HG03521 (cell line): ENCODE data around the gene ITIH6.
"Not testable (repeated sequence)": the region's sequence is repeated elsewhere in the genome, so short reads cannot be mapped to it uniquely, and the experiment has no call there.

ENCODE experiments used
- ATAC-seq: cut with Tn5 transposase; IDR thresholded peaks from one replicate; pipeline ENCODE4 v1.9.1; 2021; ENCODE audit warnings: mild to moderate bottlenecking, moderate library complexity; ENCODE audit not compliant: unreplicated experiment

The ITIH6 gene

DNA sequence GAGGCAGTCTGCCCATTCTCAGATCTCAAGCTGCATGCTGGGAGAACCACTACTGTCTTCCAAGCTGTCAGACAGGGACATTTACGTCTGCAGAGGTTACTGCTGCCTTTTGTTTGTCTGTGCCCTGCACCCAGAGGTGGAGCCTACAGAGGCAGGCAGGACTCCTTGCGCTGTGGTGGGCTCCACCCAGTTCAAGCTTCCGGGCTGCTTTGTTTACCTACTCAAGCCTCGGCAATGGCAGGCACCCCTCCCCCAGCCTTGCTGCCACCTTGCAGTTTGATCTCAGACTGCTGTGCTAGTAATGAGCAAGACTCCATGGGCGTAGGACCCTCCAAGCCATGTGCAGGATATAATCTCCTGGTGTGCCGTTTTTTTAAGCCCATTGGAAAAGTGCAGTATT is 59.5 kb downstream of the ITIH6 start:
- ATAC-seq: not testable (repeated sequence)

DNA sequence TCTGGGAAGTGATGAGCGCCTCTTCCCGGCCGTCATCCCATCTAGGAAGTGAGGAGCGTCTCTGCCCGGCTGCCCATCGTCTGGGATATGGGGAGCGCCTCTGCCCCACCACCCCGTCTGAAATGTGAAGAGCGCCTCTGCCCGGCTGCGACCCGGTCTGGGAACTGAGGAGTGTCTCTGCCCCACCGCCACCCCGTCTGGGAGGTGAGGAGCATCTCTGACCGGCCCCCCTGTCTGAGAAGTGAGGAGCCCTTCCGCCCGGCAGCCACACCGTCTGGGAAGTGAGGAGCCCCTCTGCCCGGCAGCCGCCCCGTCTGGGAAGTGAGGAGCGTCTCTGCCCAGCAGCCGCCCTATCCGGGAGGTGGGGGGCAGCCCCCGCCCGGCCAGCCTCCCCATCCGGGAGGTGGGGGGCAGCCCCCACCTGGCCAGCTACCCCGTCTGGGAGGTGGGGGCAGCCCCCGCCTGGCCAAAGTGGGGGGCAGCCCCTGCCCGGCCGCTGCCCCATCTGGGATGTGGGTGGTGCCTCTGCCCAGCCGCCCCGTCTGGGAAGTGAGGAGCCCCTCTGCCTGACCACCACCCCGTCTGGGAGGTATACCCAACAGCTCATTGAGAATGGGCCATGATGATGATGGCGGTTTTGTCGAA is 61.6 kb downstream of the ITIH6 start:
- ATAC-seq: not testable (repeated sequence)

DNA sequence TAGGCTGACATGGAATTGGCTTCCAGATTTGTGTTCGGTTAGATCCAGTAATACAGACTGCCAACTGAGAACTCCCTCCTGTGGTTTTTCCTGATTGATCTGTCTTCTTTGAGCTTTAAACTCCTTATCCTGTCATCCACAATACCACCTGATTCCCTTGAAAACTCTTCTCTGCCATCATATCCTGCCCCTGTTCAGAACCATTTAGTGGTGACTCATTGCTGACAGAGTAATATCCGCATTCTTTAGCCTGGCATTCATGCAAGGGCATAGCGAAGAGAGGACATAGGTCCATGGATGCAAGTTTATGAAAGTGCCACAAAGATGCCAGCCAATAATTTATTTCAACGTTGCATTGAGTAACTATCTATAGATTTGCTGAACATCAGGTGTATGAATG is 76.6 kb downstream of the ITIH6 start:
- no peak for ATAC-seq

DNA sequence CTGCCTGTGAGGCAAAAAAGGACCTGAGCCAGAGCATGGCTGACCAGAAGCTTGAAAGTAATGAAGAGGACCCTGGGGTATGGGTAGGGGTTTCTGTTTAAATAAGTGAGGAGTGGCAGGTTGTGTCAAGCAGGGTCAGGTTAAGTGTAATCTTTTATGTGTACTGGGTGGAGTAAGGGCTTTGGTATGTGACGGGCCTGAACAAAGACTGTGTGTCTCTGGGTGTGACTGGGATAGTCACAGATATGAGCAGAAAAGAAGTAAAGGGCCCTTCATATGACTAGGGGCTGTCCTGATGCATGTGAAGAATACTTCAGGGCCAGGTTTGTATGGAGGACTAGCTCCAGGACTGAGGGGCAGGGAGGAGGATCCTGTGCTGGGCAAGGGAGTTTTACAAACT is 82.4 kb downstream of the ITIH6 start:
- no peak for ATAC-seq

DNA sequence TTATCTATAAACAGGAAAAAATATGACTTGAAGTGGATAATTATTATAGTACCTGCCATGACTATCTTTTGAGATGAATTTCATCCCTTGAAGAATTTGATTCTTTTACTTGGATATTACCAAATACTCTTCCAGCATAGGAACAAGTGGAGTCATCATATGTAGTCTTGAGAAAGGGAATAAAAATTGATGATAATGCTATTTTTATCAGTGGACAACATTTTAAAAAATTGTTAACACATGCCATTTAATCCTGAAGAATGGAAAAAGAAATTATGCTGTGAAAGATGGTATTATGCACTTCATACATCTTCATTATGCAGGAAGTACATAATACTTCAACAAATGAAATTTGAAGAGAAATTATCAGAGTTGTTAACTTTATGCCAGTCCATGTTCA is 83.6 kb downstream of the ITIH6 start:
- no peak for ATAC-seq

DNA sequence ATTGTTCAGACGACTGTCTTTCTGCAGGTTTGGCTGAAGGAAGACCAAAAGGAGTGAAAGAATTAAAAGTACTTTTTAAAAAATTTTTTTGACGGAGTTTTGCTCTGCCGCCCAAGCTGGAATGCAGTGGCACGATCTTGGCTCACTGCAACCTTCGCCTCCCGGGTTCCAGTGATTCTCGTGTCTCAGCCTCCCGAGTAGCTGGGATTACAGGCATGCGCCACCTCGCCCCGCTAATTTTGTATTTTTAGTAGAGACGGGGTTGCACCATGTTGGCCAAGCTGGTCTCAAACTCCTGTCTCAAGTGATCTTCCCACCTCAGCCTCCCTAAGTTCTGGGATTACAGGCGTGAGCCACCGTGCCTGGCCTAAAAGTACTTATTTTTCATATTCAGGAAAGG is 86.3 kb downstream of the ITIH6 start:
- ATAC-seq: no peak

DNA sequence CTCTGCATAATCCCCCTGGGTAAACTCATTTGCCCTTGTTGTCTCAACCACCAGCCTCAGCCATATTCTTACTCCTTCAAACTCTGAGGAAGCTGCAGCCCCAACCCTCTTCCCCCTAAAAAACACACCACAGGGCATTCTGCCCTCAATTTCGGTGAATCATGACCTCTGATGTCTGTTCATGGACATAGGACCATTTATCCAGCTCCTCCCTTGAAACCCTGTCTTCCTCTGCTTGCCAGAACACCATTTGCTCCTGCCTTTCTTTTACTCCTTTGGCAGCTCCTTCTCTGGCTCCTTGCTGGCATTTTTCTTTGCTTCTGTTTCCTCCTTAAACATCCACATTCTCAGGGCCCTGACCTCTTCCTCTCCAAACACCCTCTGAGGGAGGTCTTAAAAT is 87.1 kb downstream of the ITIH6 start:
- ATAC-seq: no peak

DNA sequence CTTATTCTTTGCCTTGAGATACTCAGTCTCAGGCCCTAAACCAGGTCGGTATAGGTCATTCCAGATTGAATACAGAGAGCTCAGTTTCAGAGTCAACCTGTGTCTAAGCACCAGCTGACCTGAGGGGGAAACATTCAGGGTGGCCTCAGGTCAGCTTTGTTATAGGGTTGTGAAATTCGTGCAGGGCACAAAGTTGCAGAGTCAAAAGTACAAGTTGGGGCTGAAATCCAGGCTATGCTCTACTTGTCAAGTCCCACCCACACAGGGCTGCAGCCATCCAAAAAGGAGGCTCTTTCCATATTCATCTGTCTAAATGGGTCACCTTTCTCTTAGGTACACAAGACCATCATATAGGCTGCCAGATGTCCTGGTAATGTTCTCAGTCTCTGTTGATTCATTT is 89.7 kb downstream of the ITIH6 start:
- no peak for ATAC-seq
